ENCODE results near the gene MSX1. TPM values are rescaled to one million over a fixed set of nuclear protein-coding genes. Genes with fewer than 3 reads are reported as not detected.

Gene MSX1
- total and polyA plus RNA-seq, 2 of the 8 experiments (the other 6 are each of a cell fraction or from before 2014, with no cell fraction given): 0.47 TPM; not detected in 1

DNA sequence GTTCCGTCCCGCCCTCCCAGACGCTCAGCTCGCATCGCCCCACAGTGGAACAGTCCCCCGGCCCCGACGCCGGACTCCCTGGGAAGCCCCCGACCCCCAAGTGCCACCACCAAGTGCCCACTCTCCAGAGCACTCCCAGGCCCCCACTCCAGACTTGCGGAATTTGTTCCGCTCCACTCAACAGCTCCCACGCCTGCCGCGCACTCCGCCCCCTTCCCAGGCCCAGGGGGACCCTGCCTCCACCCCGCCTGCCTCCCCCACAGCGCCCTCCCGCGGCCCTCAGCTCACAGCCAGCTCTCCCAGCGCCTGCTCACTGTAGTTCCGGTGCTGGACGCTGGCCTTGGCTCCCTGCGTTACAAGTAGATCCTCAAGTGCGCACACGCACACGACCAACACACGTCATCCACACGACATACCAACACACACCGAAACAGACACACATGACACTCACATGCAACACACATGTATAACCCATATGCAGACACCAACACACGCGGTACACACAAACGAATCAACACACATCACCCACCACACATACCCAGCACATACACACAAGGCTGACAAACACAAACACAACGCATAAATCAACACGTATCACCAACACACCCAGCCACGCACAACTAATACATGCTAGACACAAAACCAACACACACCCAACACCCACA is 8.0 kb downstream of the MSX1 start (continued):
- TF ChIP-seq, protein P1, sequence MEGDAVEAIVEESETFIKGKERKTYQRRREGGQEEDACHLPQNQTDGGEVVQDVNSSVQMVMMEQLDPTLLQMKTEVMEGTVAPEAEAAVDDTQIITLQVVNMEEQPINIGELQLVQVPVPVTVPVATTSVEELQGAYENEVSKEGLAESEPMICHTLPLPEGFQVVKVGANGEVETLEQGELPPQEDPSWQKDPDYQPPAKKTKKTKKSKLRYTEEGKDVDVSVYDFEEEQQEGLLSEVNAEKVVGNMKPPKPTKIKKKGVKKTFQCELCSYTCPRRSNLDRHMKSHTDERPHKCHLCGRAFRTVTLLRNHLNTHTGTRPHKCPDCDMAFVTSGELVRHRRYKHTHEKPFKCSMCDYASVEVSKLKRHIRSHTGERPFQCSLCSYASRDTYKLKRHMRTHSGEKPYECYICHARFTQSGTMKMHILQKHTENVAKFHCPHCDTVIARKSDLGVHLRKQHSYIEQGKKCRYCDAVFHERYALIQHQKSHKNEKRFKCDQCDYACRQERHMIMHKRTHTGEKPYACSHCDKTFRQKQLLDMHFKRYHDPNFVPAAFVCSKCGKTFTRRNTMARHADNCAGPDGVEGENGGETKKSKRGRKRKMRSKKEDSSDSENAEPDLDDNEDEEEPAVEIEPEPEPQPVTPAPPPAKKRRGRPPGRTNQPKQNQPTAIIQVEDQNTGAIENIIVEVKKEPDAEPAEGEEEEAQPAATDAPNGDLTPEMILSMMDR (IDR thresholded peaks at IDR 0.05; ENCODE audit: control extremely low read depth in 1 of 3, insufficient read depth in 1 of 3, low read depth in 1 of 3, low read length in 3 of 3): peak in 2 of 3 experiments; percentile 62 to 79; a peak in 3 of 4 replicates
- TF ChIP-seq HDAC2 (IDR thresholded peaks at IDR 0.05; ENCODE audit: borderline replicate concordance in 1 of 2, low read depth in 2 of 2, low read length in 2 of 2): no peak
